KMS-11 (cell line): ENCODE measurements around the gene GXYLT2.

ENCODE experiments used
- H2AFZ ChIP-seq: fragments of 200-600 bp; sonication (generic); 2 replicates; pipeline ENCODE4 v1.6.1; 2016; ENCODE audit warnings: antibody characterized with exemption, mixed run types, low read depth
- H3K27ac ChIP-seq: fragments of 200-600 bp; sonication (generic); 2 replicates; pipeline ENCODE4 v1.6.1; 2016; ENCODE audit warnings: mild to moderate bottlenecking, mixed run types
- H3K27me3 ChIP-seq: fragments of 200-600 bp; sonication (generic); 2 replicates; pipeline ENCODE4 v1.6.1; 2017; ENCODE audit warnings: mild to moderate bottlenecking, low read depth, mixed run types, moderate library complexity; ENCODE audit not compliant: insufficient read depth
- H3K36me3 ChIP-seq: fragments of 200-600 bp; sonication (generic); 2 replicates; pipeline ENCODE4 v1.6.1; 2017; ENCODE audit warnings: mild to moderate bottlenecking, mixed run types; ENCODE audit not compliant: insufficient read depth
- H3K4me1 ChIP-seq: fragments of 200-600 bp; sonication (generic); 2 replicates; pipeline ENCODE4 v1.6.1; 2016; ENCODE audit warnings: mild to moderate bottlenecking, low read depth, mixed run types; ENCODE audit not compliant: poor library complexity, severe bottlenecking
- H3K4me2 ChIP-seq: fragments of 200-600 bp; sonication (generic); 2 replicates; pipeline ENCODE4 v1.7.0; 2016; ENCODE audit warnings: mild to moderate bottlenecking, mixed run types
- H3K4me3 ChIP-seq: fragments of 200-600 bp; sonication (generic); IDR thresholded peaks from 2 replicates; pipeline ENCODE4 v1.6.1; 2017; ENCODE audit warnings: low read depth, low read length, mixed read lengths; ENCODE audit not compliant: insufficient read depth
- H3K79me2 ChIP-seq: fragments of 200-600 bp; sonication (generic); 2 replicates; pipeline ENCODE4 v1.6.1; 2016; ENCODE audit warnings: low read depth, mixed run types; ENCODE audit not compliant: insufficient read depth
- H3K9ac ChIP-seq: fragments of 200-600 bp; sonication (generic); 2 replicates; pipeline ENCODE4 v1.6.1; 2016; ENCODE audit warnings: mild to moderate bottlenecking, mixed run types
- H4K20me1 ChIP-seq: fragments of 200-600 bp; sonication (generic); 2 replicates; pipeline ENCODE4 v1.6.1; 2016; ENCODE audit warnings: mild to moderate bottlenecking, mixed run types; ENCODE audit not compliant: insufficient read depth
- TF ChIP-seq, protein P1 (sequence below): fragments of 200-600 bp; sonication (generic); conservative IDR thresholded peaks from 2 replicates; pipeline ENCODE4 v1.6.1; 2017; ENCODE audit warnings: low read depth, mild to moderate bottlenecking, antibody characterized with exemption, low read length, moderate library complexity, mixed read lengths

Gene GXYLT2

DNA sequence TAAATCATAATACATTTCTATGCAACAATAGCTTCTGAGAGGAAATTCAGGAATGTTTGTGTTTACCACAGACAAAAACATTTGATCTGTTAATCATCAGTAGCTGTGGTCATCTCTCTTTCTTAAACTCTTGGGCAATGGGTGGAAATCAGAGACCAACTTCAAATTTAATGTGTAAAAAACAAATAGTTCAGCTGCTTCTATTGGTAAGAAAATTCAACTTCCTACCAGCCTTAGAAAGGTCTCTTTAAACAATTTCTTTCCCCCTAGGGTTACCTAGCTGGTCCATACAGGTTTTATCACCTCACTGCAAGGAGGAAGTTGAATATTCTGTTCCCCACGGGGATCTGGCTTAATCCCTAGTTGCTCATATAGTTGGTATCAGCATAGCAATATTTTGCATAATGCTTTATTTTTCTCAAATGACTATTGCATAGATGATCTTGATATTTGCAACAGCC is 88.5 kb downstream of the GXYLT2 start:
- Histone ChIP-seq H3K4me3 (no peak overlapping the region), H3K79me2 (no peaks in the 10 kb centered on the region), H3K4me1 (peaks cover 13% of the 10 kb centered on the region), H2AFZ (no peak overlapping the region), H3K9ac (no peak overlapping the region), H3K27ac (no peak overlapping the region), H3K4me2 (no peak overlapping the region), H4K20me1 (no peaks in the 10 kb centered on the region), H3K36me3 (no peaks in the 10 kb centered on the region), H3K27me3 (no peaks in the 10 kb centered on the region)
- TF ChIP-seq, protein P1, sequence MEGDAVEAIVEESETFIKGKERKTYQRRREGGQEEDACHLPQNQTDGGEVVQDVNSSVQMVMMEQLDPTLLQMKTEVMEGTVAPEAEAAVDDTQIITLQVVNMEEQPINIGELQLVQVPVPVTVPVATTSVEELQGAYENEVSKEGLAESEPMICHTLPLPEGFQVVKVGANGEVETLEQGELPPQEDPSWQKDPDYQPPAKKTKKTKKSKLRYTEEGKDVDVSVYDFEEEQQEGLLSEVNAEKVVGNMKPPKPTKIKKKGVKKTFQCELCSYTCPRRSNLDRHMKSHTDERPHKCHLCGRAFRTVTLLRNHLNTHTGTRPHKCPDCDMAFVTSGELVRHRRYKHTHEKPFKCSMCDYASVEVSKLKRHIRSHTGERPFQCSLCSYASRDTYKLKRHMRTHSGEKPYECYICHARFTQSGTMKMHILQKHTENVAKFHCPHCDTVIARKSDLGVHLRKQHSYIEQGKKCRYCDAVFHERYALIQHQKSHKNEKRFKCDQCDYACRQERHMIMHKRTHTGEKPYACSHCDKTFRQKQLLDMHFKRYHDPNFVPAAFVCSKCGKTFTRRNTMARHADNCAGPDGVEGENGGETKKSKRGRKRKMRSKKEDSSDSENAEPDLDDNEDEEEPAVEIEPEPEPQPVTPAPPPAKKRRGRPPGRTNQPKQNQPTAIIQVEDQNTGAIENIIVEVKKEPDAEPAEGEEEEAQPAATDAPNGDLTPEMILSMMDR, result no peak

DNA sequence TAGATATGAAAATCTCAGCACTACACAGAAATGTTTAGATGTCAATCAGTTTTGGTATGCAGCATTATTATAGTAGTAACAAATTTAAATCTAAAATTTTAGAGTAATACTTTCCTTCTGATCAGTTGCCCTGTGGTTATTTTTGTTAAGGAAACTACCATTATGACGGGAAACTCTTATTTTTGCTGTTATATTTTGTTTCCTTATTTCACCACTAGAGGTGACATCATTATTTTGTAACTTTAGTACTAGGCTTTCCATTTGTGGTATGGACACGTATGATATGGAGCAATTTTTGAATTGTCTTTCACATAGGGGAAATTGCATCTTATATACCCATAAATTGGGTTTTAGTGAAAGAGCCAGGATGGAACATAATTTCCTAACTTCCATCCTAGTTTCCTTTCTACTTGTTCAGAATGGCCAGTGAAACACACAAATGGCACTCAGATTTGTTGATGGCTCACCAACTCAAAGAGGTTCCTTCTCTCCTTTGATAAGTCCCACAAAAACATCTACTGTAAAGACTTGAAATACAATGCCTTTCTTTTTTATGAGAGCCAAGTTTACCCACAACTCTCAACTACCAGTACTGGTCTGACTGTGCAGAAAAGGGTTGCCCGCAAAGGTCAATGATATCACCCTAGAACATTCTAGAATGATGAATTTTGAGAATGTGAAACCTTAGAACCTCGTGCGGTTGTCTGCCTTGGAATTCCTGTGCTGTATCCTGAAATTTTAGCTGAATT is 89.4 kb downstream of the GXYLT2 start:
- Histone ChIP-seq H4K20me1 (no peaks in the 10 kb centered on the region), H3K4me3 (no peak overlapping the region), H3K27me3 (no peaks in the 10 kb centered on the region), H3K9ac (no peak overlapping the region), H3K27ac (no peak overlapping the region), H3K36me3 (no peaks in the 10 kb centered on the region), H3K4me1 (peaks cover 13% of the 10 kb centered on the region), H3K79me2 (no peaks in the 10 kb centered on the region), H3K4me2 (no peak overlapping the region), H2AFZ (no peak overlapping the region)
- TF ChIP-seq, protein P1, result no peak; the same call in 1 of the 2 replicates

DNA sequence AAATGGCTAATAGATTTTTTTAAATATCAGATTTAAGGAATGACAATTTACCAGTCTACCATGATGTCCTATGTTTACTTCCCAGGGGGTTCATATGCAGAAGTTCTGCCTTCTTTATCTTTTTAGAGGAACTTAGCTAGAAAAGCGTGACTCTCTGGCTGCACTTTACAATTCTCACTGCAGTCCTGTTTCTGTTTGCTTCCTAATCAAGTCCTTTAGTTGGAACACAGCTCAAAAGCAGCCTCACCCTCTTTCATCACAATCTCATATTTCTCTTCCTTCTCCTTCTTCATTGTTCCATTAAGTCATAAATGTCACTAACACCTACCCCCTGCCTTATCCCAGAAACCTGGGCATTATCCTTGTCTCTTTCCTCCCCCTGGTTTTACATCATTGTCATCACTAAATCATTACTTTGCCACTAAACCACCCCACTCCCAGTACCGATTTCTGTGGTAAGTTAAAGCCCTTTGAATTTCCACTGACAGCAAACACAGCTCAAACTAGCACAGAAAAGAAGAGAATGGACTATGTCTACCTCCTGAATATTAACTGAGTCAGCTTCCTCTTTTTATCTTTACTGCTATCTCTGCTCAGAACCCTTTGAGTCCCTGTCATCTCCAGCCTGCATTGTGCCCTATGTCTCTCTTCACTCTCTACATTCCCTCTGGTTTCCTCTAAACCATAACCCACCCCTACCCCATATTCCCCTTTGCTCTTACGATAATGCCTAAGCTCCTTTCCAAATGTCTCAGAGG is 94.9 kb downstream of the GXYLT2 start:
- TF ChIP-seq, protein P1, result no peak
- Histone ChIP-seq H3K27ac (no peak overlapping the region), H3K79me2 (no peaks in the 10 kb centered on the region), H3K4me2 (no peak overlapping the region), H3K27me3 (no peaks in the 10 kb centered on the region), H3K4me1 (no peaks in the 10 kb centered on the region), H3K9ac (no peak overlapping the region), H4K20me1 (no peaks in the 10 kb centered on the region), H2AFZ (no peak overlapping the region), H3K36me3 (no peaks in the 10 kb centered on the region), H3K4me3 (no peak overlapping the region)

DNA sequence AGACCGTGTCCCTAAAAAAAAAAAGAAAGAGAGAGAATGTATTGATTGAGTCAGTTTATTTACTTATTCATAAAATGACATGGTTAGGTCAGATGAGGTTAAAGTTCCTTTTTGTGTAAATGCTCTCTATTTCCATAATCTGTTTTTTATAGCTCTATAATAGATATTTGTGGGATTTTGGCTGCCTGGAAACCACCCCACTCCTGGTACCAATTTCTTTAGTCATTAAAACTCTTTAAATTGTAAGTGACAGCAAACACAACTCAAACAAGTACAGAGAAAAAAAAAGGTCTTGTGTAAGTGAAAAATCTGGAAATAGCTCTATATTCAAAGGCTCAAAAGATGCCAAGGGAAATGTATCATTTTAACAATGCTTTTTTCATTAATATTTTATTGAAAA is 97.7 kb downstream of the GXYLT2 start:
- Histone ChIP-seq H4K20me1 (no peaks in the 10 kb centered on the region), H3K36me3 (no peaks in the 10 kb centered on the region), H3K9ac (no peak overlapping the region), H3K4me1 (no peaks in the 10 kb centered on the region), H3K4me2 (no peak overlapping the region), H3K4me3 (no peak overlapping the region), H2AFZ (no peak overlapping the region), H3K27ac (no peak overlapping the region), H3K27me3 (no peaks in the 10 kb centered on the region), H3K79me2 (no peaks in the 10 kb centered on the region)
- TF ChIP-seq, protein P1, result no peak
